Measurements from ENCODE around the gene CCDC194.

The CCDC194 gene

GRCh38 chr19:17346109-17346671 is 47.8 kb downstream of the CCDC194 start:
- H3K4me3 Mint-ChIP-seq = peak overlapping the region in 1 of 2 donors; percentile 50
- peaks cover 10 to 20% of the 10 kb centered on the region in 2 donors for H3K36me3 Mint-ChIP-seq

GRCh38 chr19:17341845-17342244 is 52.2 kb downstream of the CCDC194 start:
- Mint-ChIP-seq H3K4me1 (peaks cover 18 to 41% of the 10 kb centered on the region in 2 donors), H3K27me3 (peaks cover 0 to 5% of the 10 kb centered on the region in 2 donors), H3K9me3 (no peaks in the 10 kb centered on the region), H3K4me3 (no peak overlapping the region), H3K36me3 (peaks cover 16 to 43% of the 10 kb centered on the region in 2 donors), H3K27ac (no peak overlapping the region)
- ATAC-seq (replicated peaks) = no peak
- no peak for DNase-seq

More at GRCh38 chr19:17346109-17346671, 47.8 kb downstream of the CCDC194 start:
- H3K9me3 Mint-ChIP-seq = no peaks in the 10 kb centered on the region
- DNase-seq (peak; percentile 63), ATAC-seq (replicated peaks) (peak; percentile 96 to 98)
- peaks cover 19 to 43% of the 10 kb centered on the region in 2 donors for H3K27me3 Mint-ChIP-seq
- peaks cover 8 to 30% of the 10 kb centered on the region in 2 donors for H3K4me1 Mint-ChIP-seq
- peak overlapping the region; percentile 6 for H3K27ac Mint-ChIP-seq

GRCh38 chr19:17341386-17341785 is 52.6 kb downstream of the CCDC194 start:
- Mint-ChIP-seq H3K4me3 (no peak overlapping the region), H3K27ac (no peak overlapping the region), H3K27me3 (peaks cover 0 to under 1% of the 10 kb centered on the region in 2 donors), H3K4me1 (peaks cover 17 to 41% of the 10 kb centered on the region in 2 donors), H3K9me3 (no peaks in the 10 kb centered on the region), H3K36me3 (peaks cover 19 to 43% of the 10 kb centered on the region in 2 donors)
- DNase-seq (no peak), ATAC-seq (replicated peaks) (no peak)

DNA sequence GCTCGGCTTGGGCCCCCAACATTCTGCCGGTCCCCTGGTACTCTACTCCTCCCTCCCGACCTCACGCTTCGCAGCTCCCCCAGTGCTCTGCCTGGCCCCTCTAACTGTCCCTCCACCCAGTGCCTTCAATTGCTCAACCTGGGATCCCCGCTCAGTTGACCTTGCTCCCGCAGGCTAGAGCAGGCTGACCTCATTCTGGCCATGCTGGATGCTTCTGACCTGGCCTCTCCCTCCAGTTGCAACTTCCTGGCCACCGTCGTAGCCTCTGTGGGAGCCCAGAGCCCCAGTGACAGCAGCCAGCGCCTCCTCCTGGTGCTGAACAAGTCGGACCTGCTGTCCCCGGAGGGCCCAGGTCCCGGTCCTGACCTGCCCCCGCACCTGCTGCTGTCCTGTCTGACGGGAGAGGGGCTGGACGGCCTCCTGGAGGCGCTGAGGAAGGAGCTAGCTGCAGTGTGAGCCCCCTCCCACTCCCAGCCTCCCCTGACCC is 53.1 kb downstream of the CCDC194 start:
- DNase-seq (no peak), ATAC-seq (replicated peaks) (no peak)
- Mint-ChIP-seq H3K27me3 (no peaks in the 10 kb centered on the region), H3K4me1 (peaks cover 13 to 41% of the 10 kb centered on the region in 2 donors), H3K27ac (no peak overlapping the region), H3K4me3 (no peak overlapping the region), H3K9me3 (no peaks in the 10 kb centered on the region), H3K36me3 (peaks cover 18 to 43% of the 10 kb centered on the region in 2 donors)
